HUES6 (cell line): Measurements from ENCODE around the gene GPR107.

Experiments used
- H3K27ac ChIP-seq: 2 replicates; pipeline ENCODE4 v1.7.0; 2013; ENCODE audit warnings: low read depth, mild to moderate bottlenecking, low read length, inconsistent platforms
- H3K27me3 ChIP-seq: 2 replicates; pipeline ENCODE4 v1.6.1; 2013; ENCODE audit warnings: low read length; ENCODE audit not compliant: control insufficient read depth, insufficient read depth
- H3K36me3 ChIP-seq: 2 replicates; pipeline ENCODE4 v1.6.1; 2013; ENCODE audit warnings: low read length; ENCODE audit not compliant: control insufficient read depth, insufficient read depth
- H3K4me1 ChIP-seq: 2 replicates; pipeline ENCODE4 v1.6.1; 2013; ENCODE audit warnings: low read length; ENCODE audit not compliant: control insufficient read depth, insufficient read depth
- H3K4me3 ChIP-seq: 2 replicates; pipeline ENCODE4 v1.5.1; 2013; ENCODE audit warnings: low read depth, low read length
- H3K9ac ChIP-seq: one replicate; pipeline ENCODE4 v1.6.1; 2013; ENCODE audit warnings: mild to moderate bottlenecking, low read length
- H3K9me3 ChIP-seq: 2 replicates; pipeline ENCODE4 v1.6.1; 2013; ENCODE audit warnings: low read depth, low read length; ENCODE audit not compliant: control insufficient read depth, insufficient read depth

The GPR107 gene

DNA sequence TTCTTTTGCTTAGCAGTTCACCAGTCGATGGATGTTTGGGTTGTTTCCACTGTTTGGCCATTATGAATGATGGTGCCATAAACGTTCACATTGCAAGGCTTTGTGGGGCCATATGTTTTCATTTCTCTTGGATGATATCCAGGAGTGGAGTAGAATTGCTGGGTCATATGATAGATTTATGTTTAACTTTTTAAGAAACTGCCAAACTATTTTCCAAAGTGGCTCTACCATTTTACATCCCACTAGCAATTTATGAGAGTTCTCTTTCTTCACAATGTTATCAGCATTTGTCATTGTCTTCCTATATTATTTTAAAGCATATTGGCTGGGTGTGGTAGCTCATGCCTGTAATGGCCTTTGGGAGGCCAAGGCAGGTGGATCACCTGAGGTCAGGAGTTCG is 5.2 kb downstream of the GPR107 start:
- no peaks in the 10 kb centered on the region for H3K4me1 ChIP-seq

DNA sequence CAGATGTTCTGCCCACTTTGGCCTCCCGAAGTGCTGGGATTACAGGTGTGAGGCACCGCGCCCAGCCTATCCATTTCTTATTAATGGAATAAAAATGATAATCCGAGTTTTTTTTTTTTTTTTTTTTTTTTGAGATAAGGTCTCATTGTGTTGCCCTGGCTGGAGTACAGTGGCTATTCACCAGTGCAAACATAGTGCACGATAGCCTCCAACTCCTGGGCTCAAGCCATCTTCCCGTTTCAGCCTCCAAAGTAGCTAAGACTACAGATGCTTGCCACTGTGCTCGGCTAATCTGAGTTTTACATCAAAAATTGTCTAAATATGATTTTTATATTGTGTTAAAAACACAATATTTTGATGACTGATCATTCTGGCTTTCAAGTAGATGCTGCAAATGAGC is 6.6 kb downstream of the GPR107 start:
- Histone ChIP-seq H3K4me1 (0 out of 2 replicates have a peak, but pooled peaks cover 5% of the 10 kb centered on the region), H3K27ac (no peak overlapping the region), H3K36me3 (peaks cover 3% of the 10 kb centered on the region; the same call in 1 of the 2 replicates), H3K9ac (no peak overlapping the region), H3K4me3 (no peak overlapping the region), H3K9me3 (no peaks in the 10 kb centered on the region), H3K27me3 (no peaks in the 10 kb centered on the region)

More for the DNA sequence above, 5.2 kb downstream of the GPR107 start:
- Histone ChIP-seq H3K9ac (no peak overlapping the region), H3K9me3 (no peaks in the 10 kb centered on the region), H3K36me3 (peaks cover 3% of the 10 kb centered on the region; the same call in 1 of the 2 replicates), H3K27ac (no peak overlapping the region), H3K27me3 (no peaks in the 10 kb centered on the region), H3K4me3 (no peak overlapping the region)

DNA sequence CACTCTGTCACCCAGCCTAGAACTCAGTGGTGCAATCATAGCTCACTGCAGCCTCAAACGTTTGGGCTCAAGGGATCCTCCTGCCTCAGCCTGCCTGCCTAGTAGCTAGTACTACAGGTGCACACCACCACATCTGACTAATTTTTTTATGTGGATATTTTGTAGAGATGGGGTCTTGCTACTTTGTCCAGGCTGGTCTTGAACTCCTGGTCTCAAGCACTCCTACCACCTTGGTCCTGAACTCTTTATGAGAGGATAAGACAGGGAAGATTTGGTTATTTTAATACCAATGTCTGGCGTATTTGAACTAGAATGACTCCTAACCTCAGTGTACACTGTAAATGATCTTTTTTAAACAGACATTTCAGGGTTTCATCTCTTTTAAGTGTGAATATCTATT is 9.0 kb downstream of the GPR107 start:
- Histone ChIP-seq H3K36me3 (peaks cover 3% of the 10 kb centered on the region; the same call in 1 of the 2 replicates), H3K27ac (no peak overlapping the region), H3K9ac (no peak overlapping the region), H3K4me1 (0 out of 2 replicates have a peak, but pooled peaks cover 5% of the 10 kb centered on the region), H3K4me3 (no peak overlapping the region), H3K9me3 (no peaks in the 10 kb centered on the region), H3K27me3 (no peaks in the 10 kb centered on the region)

DNA sequence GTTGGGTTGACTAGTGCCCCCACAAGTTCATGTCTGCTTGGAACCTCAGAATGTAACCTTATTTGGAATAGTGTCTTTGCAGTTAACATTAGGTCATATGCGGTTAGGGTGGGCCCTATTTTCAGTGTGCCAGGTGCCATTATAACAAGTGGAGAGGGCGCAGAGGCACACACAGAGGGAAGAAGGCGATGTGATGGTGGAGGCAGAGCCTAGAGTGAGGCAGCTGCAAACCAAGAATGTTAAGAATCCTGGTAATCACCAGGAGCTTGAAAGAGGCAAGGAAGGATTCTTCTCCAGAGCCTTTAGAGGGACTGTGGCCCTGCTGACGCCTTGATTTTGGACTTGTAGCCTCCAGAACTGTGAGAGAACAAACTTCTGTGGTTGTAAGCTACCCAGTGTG is 10.9 kb downstream of the GPR107 start:
- H3K27me3 ChIP-seq: no peaks in the 10 kb centered on the region
- H3K27ac ChIP-seq: no peak overlapping the region
- H3K36me3 ChIP-seq: no peaks in the 10 kb centered on the region
- 0 out of 2 replicates have a peak, but pooled peaks cover 5% of the 10 kb centered on the region for H3K4me1 ChIP-seq
- no peak overlapping the region for H3K4me3 ChIP-seq
- no peaks in the 10 kb centered on the region for H3K9me3 ChIP-seq
- no peak overlapping the region for H3K9ac ChIP-seq

DNA sequence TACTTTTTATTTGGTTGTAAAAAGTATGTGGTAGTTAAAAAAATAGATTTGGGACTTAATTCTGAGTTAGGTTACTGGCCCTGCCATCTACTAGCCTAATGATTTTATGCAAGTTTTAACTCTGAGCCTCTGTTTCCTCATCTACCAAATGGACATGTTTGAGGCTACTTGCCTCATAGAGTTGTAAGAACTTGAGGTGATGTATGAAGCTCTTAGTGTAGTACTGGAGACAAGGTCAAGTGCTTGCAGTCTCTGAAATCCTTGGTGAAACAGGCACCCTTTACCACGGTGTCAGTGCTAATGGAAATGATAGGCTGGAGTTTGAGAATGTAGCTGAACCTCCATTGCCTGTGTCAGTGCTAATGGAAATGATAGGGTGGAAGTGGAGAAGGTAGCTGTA is 15.3 kb downstream of the GPR107 start:
- Histone ChIP-seq H3K4me1 (peaks cover 11% of the 10 kb centered on the region), H3K27me3 (no peaks in the 10 kb centered on the region), H3K27ac (no peak overlapping the region), H3K9ac (no peak overlapping the region), H3K36me3 (no peaks in the 10 kb centered on the region), H3K4me3 (no peak overlapping the region), H3K9me3 (no peaks in the 10 kb centered on the region)

DNA sequence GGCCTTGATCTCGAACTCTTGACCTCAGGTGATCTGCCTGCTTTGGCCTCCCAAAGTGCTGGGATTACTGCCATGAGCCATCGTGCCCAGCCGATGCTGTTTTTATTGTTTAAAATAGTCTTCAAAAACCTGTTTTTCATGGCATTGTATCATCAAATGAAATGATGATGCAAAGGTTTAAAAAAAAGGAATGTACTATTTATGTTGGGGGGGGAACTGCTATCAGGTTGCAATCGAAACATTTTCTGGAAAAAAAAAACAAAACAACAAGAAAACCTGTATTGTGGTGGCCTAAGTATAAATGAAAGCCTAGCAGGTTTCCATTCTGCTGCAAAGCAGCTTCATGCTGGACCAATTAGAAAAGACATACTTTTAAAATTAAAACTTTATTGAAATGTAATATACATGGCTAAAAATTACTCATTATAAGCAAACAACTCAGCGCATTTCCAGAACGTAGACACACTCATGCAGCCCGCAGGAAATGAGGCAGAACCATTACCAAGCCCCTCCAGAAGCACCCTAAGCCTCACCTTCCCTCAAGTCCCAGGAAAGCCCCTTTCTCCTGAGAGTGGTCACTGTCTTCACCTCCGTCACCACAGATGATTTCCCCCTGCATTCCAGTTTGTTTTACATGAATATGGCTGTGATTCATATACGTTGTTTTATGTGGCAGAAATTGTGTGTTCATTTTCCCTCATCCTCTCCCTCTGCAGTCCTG is 19.0 kb downstream of the GPR107 start:
- H3K36me3 ChIP-seq: peaks cover 14% of the 10 kb centered on the region
- no peak overlapping the region; the same call in 1 of the 2 replicates for H3K27ac ChIP-seq
- peaks cover 6% of the 10 kb centered on the region for H3K4me1 ChIP-seq
- no peak overlapping the region for H3K4me3 ChIP-seq
- H3K9ac ChIP-seq: peak overlapping the region; percentile 20
- no peaks in the 10 kb centered on the region for H3K9me3 ChIP-seq
- no peaks in the 10 kb centered on the region for H3K27me3 ChIP-seq

DNA sequence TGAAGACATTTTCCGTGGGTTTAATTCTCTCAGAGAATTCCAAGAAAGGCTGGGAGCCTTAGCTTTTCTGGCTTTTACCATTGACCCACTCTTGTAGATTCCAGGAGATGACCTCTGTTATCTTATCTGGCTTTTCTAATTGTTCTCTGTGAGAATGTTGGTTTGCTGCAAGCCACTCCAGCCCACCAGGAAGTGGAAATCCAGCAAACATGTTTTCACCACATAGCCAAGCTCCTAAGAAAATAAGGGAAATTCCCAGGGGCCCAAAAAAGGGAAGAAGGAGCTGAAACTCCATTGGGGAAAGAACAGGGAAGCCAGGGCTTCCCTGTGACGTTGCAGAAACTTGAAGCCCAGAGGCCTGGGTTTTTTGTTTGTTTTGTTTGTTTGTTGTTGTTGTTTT is 19.7 kb downstream of the GPR107 start:
- peaks cover 19% of the 10 kb centered on the region for H3K36me3 ChIP-seq
- no peak overlapping the region; the same call in 1 of the 2 replicates for H3K27ac ChIP-seq
- peaks cover 6% of the 10 kb centered on the region for H3K4me1 ChIP-seq
- no peak overlapping the region for H3K4me3 ChIP-seq
- H3K9me3 ChIP-seq: no peaks in the 10 kb centered on the region
- H3K9ac ChIP-seq: no peak overlapping the region
- no peaks in the 10 kb centered on the region for H3K27me3 ChIP-seq

DNA sequence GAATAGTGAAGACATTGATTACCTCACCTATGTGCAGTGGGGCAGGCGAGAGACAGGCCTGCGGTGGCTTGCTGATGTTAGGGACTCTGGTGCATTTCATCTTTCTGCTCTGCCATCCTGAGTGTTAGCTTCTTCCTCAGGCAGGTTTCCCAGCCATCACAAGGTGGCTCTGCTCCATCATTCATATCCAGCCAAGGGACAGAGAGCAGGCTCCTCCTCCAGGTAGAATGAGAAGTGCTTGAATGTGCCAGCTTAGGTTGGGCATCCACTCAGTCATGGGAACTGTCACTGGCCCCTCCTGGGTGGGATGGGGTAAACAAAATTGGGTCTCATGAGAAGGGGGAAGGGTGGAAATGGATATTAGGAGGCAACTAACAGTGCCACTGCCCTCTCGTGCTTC is 24.8 kb downstream of the GPR107 start:
- Histone ChIP-seq H3K36me3 (peaks cover 54% of the 10 kb centered on the region), H3K27ac (no peak overlapping the region), H3K4me1 (no peaks in the 10 kb centered on the region; the same call in 1 of the 2 replicates)

DNA sequence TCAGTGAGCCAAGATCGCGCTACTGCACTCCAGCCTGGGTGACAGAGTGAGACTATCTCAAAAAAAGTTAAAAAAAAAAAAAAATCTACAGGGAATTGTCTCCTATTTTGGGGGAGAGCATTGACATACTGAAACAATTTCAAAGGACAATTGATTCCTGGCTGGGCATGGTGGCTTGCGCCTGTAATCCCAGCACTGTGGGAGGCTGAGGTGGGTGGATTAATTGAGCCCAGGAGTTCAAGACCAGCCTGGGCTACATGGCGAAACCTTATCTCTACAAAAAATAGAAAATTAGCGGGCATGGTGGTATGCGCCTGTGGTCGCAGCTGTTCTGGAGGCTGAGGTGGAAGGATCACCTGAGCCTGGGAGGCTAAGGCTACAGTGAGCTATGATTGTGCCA is 30.6 kb downstream of the GPR107 start:
- Histone ChIP-seq H3K4me1 (no peaks in the 10 kb centered on the region), H3K27ac (no peak overlapping the region), H3K36me3 (peaks cover 53% of the 10 kb centered on the region), H3K4me3 (no peak overlapping the region), H3K9ac (no peak overlapping the region), H3K9me3 (no peaks in the 10 kb centered on the region), H3K27me3 (no peaks in the 10 kb centered on the region)

More for the DNA sequence above, 24.8 kb downstream of the GPR107 start:
- no peaks in the 10 kb centered on the region for H3K27me3 ChIP-seq
- H3K9me3 ChIP-seq: no peaks in the 10 kb centered on the region
- no peak overlapping the region for H3K9ac ChIP-seq
- no peak overlapping the region for H3K4me3 ChIP-seq

DNA sequence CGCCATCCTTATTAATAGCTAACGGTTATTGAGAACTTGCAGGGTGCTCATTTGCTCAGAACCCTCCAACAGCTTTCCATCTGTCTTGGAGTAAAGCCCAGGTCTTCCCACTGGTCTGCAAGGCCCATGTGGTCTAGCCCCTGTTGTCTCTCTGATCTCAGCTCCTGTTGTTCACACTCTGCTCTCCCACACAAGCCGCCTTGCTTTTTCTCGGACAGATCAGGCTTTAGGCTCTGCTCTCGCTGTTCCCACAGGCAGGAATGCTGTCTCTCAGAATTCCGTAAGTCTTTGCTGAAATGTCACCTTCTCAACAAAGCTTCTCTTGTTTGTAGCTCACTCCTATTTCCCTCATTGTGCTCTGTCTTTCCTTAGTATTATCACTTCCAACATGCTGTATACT is 34.3 kb downstream of the GPR107 start:
- Histone ChIP-seq H3K27ac (no peak overlapping the region), H3K9ac (no peak overlapping the region), H3K4me3 (no peak overlapping the region), H3K9me3 (no peaks in the 10 kb centered on the region), H3K36me3 (peaks cover 58% of the 10 kb centered on the region), H3K4me1 (no peaks in the 10 kb centered on the region), H3K27me3 (no peaks in the 10 kb centered on the region)

DNA sequence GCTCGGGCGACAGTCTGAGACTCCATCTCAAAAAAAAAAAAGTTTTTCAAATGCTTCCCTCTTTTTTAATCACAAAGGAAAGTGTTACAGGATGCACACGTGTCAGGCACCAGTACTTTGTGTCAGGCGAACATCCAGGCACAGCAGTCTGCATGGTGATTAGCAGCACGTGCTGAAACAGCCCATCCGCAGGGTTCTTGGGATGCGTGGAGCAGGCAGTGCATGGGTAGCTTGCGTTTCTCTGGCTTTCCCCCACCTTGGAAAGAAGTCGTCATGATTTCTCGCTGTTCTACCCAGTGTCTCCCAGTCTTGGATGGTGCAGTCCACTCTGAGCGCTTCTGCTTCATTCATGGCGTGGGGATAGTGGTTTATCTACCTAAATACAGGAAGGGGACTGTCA is 35.4 kb downstream of the GPR107 start:
- peaks cover 61% of the 10 kb centered on the region for H3K36me3 ChIP-seq
- no peaks in the 10 kb centered on the region for H3K27me3 ChIP-seq

More for the DNA sequence above, 35.4 kb downstream of the GPR107 start:
- Histone ChIP-seq H3K9ac (no peak overlapping the region), H3K4me1 (no peaks in the 10 kb centered on the region), H3K4me3 (no peak overlapping the region), H3K9me3 (no peaks in the 10 kb centered on the region), H3K27ac (no peak overlapping the region)
